Activated CD4-positive, alpha-beta T cell treated with anti-CD3 and anti-CD28 coated beads, Interleukin-2, amount 50 U/mL, for 4 hours (primary cell): ENCODE measurements around the gene NES.

ENCODE experiments used
- DNase-seq, 2 experiments: peaks; one replicate each; pipeline ENCODE4 v3.0.0-alpha.2; 2020

Gene NES

DNA sequence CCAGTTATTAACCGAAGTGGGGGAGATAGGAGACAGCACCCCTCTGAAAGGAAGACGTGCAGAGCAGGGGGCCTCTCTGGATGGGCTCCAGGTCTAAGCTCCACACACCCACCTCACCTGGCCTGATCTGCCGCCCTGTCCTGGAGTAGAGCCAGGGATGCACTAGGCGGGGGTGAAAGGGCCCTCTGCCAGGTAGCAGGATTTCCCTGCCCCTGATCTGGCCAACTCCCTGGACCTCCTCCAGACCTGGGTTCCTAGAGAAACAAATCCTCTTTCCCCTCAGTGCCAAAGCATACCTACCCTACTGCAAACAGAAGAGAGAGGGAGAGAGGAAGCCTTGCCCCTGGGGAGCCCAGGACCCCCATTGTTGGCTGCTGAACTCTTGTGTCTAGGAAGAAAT lies 26.1 kb upstream of the NES start:
- DNase-seq: no peak

DNA sequence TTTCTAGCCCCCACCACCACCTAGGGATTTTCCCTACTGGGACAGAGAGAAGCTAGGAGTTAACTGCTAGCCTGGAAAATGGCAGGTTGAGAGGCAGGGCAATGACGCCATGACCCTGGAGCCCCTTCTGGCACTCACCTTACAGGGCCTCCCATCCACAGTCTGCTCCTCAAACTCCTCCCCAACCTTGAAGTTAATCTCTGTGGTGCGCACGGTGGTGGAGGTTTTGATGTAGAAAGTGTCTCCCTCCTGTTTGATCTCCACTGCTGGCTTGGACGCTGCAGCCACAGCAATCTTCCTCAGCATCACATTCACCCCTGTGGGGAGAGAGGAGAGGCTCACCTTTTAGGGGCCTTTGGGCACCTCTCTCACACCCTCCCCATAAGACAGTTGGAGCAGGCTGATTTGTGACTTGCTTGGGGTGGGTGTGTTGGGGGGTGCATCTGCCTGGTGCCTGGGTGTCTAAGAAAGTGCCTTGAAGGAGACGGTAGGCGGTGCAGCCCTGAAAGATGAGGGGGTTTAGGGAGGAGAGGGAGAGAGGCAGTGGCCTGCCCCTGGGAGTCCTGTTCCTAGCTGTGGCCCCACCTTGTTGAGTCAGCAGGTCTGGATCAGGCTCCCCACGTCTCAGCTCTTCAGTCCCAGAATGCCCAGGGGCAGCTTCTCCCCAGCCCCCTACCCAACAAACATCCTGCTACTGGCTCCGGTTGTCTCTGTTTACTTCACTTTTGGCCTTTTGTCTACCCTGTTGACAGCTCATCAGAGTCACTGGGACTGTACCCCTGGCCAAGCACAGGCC lies 23.7 kb upstream of the NES start:
- DNase-seq: no peak

DNA sequence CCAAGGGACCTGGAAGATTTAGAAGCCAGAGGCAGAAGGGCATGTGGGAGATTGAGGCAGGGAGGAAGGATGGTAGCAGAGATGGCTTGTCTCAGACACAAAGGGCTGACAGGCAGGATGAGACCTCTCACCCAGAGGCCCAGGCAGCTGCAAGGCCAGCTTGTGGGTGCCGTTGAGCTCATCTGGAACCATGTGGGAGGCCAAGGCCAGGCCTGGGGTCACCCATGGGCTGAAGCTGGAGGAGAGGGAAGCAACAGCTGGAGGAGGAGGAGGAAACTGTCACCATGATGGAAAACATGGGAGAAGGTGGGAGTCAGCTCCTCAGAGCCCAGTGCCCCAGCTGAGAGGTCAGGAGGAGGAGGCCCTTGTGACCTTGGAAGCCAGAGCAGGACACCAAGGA lies 21.8 kb upstream of the NES start:
- DNase-seq: no peak

DNA sequence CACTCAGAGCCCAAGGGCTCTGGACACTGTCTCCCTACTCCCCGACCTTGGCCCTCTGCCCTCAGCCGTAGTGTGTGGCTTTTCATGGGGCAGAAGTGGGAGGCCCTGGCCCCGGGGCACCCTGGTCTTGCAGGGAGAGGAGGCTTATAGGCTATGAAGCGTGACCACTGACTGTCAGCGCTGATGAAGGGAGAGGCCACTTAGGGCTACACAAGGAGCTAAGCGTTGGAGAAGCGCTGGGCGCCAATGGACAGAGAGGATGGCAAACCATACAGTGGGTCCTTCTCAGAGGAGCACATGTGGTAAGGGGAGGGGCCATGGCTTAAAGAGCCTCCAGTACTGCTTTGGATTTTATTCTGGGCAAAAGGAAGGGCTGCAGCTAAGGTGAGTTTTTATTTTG lies 20.3 kb upstream of the NES start:
- no peak for DNase-seq

DNA sequence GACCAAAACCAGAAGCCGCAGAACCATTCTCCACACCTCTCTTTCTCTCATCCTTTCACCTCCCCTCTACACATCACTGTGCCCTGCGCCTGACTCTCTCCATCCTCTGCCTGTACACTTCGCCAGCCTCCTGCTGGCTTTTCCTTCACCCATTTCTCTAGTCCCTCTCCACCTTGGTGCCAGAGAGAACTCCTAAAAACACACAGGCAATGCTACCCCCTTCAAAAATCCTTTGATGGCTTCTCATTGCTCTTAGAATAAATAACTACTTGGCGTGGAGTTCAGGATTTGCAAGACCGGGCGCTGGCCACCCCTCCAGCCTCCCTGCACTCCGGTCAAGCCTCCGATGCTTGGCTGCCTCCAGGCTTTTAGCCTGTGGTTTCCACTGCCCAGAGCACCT lies 19.5 kb upstream of the NES start:
- DNase-seq: no peak

DNA sequence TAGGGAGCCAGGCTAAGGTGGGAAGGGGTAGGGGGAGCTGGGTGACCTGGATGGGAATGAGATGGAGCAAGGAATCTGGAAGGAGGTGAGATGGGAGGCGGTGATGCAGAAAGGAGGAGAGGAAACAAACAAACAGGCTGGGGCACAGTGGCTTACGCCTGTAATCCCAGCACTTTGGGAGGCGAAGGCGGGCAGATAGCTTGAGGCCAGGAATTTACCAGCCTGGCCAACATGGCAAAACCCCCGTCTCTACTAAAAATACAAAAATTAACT lies 17.4 kb upstream of the NES start:
- DNase-seq: no peak

DNA sequence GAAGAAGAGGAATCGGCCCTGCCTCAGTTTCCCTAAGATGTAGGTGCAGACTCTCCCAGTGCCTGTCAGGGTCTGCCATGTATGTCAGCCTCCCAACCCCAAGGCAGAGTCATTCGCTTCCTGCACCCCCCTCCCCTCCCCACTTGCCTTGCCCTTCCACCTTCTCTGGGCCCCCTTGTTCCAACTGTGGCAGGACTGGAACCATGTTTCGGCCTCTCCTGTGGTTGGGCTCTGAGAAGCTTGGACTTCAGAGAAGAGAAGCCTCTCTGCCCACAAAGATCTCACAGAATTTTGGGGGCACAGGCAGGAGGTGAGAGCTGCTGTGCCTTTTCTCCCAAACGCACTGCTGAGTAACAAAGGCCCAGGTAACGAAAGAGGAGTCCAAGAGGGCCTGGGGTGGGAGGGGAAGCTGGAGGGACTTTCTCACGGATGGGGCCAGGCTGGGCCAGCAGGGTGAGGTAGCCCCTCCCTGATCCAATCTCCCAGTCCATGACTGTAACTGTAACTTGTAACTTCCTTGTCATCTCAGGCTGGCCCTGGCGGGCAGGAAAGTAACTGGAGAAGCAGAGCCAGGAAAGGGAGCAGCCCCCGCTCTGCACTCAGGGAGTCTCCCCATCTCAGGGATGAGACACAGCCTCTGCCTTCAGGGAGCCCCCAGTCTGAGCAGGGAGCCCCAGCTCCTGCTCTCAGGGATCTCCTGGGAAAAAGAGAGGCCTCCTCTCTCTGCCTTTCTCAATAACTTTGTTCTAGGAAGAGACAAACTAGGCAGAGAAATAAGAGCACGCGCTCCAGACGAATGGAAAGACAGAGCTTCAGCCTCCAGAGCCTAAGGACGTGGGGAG lies 16.9 kb upstream of the NES start:
- DNase-seq: no peak

DNA sequence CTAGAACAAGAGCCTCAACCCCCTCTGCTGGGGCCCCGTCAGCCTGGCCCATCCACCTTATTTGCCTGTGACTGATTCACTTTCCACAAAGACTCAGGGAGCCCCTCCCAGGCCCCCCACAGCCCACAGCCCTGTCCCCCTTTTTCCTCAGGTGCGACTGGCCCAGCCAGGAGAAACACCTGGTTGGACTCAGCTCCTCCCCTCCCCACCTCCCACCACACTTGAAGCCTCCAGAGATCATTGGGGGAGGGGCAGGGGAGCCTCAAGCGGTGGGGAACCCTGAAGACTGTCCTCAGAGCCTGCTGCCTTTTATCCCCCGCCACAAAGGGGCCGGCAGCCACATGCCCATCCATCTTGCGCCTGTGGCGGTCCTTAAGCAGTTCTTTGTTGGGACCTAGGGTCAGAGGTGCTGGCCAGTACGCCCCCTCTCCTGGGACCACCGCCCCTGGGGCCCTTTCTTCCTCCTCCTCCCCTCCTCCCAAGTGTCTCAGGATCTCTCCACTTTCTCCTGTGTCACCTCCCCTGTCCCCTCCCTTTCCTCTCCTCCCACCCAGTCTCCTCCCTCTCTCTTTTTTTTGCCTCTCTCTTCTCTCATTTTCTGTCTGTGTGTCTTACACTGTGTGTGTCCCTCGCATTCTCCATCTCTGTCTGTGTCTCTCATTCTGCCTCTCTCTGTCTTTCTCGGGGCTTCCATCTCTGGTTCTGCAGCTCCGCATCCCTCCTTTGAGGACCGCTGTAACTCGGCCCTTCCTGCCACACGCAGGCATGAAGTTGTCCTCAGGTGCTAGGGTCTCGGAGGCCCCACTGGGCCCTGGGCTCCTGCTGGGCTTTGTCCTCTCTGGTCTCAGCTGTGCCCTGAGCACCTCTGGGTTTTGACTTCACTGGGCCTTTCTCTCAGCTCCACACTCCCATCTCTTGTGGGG lies 16.0 kb upstream of the NES start:
- no peak for DNase-seq

DNA sequence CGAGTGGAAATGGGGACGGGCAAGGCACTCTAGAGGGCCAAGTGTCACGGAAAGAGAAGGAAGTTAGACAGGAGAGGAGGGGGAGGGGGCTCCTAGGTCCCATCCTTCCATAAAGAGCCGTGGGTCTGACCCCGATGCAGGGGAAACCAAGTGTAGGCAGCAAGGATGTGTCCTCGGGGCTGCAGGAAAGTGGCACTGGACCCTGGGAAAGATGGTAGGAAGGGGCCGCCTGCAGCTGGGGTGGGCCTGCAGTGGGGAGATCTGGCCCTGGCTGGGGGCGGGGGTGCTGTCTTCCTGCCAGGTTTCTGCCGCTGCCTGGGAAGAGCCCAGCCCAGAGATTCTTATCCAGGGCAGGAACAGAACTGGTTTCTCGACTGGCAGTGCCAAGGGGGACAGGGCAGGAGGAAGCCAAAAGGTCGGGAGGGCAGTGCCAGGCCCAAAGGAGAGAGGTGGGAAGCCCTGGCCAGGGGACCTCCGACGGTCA lies 15.3 kb upstream of the NES start:
- no peak for DNase-seq

DNA sequence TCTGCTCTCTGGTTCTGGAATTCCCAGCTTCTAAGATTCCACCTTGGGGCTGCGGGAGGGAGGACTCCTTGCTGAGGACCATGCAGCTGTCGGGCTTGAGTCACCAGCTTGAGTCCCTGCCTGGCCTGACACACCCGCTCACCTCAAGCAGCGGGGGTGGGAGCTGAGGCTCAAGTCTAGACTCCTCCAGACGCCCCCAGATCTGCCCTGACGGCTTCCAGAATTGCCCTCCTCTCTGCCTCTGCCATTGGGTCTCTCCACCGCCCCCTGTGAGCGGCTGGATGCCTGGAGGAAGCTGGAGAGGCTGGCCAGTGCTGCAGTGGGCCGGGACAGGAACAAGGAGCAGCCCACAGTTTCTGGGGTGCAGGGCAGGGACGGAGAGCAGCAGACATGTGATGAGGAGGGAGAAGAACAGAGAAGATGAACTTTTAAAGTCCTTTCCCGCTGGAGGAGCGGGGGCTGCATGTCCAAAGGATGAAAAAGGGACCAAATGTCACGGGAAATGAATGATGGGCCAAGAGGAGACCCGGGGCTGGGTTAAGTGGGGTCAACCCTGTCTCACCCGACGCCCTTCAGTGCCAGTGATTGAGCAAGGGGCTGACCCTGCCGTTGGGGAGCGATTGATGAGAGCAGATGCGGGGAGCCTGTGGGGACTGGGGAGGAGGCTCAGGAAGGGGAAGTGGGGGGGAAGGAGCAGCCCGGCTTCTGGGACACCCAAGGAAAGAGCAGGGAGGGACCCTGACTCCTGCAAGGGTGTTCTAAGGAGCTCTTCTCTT lies 14.6 kb upstream of the NES start:
- no peak for DNase-seq

DNA sequence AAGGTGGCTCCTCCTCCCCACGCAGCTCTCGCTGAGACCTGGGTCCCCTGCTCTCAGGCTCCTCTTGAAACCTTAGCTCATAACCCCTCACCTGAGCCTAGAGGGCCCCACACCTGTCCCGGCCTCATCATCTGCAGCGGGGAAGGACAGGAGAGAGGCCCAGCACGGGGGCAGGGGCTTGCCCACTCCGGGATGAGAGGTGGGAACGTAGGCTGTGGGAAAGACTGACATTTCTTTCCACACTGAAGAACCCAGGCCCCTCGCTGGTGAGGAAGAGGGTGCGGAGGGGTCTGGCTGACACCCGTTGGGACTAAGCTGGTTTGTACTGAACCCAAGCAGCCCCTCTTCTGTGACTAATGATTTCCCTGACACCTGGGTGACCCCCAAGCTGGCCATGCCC lies 14.0 kb upstream of the NES start:
- no peak for DNase-seq

DNA sequence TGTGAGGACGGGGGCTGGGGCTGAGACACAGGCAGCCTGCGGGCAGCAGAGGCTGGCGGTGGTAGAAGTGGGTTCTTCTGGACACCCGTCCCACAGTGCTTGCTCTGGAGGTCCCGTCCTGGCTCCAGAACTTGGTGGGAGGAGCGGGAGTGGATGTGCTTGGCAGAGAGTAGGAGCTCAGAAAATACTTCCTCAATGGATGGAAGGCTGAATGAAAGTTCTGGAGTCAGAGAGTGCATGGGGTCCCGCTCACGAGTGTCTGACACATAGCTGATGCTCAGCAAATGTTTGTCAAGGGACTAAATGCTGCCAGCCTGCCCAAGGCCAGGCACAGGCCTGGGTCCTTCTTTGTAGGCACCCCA lies 13.4 kb upstream of the NES start:
- no peak for DNase-seq

DNA sequence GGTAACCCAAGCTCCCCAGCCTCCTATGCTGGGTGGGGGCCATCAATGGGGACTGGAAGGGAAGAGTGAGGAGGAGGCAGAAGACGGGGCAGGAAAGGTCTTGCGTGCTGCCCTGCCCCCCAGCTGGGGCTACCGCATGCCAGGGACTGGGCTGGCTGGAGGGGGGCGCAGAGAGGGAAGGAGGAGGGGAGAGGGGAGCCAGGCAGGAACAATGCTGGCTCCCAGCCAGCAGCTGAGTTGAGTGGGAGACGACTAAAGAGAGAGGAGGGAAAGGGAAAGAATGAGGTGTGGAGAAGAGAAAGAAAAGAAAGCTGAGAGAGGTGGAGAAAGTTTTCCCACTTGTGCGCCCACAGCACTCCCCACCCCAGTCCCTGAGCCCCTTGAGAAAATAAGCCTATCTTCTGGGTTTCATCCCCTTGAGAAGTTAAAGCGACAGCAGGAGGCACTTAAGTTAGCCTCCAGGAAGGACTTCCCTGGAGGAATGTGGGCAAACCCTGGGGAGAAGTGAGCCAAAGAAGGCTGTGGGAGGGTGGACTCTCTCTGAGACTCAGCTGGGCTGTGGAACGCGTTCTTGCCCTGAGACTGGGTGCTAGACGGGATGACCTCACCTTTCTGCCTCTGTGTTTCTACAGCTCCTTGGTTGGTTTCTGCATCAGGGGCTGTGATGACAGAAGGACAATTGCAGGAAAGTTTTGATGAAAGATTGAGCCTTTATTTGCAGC lies 12.9 kb upstream of the NES start:
- DNase-seq: no peak

DNA sequence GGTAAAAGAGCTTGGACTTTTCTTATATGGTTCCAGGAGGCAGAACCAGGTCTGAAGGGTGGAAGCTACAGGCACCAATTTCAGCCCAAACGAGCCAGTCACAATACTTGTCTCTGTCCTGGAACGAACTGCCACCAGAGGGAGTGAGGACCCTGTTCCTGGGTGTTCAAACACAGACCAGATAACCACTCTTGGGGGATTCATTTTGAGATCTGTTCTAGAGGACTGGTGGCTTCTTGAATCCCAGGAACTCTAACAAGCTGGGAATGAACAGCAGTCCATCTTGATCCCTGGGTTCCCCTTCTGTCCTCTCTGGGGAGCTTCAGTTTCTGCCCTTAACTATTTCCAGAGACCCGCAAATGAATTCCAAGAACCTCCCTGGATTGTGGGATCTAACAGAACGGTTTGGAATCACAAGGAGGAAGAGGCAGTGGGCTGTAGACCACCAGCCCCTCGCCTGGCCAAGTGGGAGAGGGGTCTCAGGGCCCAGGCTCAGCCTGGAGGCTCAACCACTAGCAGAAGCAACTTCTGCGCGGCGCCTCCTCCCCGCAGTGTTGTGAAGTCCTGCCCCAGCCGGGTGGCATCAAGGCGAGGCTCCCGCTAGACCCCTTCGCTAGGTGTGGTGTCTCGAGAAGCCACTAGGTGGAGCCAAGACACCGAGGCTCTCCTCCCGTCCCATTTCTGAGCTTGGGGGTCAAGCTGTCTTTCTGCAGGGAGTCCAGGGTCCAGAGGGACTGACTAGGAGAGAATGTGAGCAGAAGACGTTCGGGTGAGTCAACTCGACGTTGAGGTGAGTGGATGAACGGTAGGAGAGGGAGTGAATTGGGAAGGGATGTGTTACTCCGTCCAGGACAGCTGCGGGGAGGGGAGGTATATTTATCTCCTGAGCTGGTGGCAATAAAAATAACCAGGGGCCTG lies 12.1 kb upstream of the NES start:
- peak; percentile 71 to 72 for DNase-seq

DNA sequence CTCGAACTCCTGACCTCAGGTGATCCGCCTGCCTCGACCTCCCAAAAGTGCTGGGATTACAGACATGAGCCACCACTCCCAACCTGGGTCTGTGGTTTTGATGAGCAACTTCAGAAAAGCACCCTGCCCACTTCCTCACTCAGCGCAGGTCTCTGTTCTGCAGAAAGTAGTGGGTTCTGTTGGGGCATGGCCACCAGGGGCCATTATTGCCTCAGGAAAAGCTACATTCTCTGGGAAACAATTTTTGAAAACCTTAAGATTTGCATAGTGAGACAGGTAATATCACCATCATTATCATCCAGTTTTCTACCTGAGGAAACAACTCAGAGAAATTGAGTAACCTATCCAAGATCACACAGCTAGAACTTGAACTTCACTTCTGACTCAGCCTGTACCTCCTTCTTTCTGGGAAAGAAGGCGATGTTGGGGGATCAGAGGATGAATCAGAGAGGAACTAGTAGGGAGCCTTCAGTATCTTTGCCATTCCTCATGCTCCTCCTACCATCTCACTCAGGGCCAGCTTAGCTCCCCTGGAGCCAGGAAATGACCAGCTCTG lies 7.1 kb upstream of the NES start:
- DNase-seq: no peak

DNA sequence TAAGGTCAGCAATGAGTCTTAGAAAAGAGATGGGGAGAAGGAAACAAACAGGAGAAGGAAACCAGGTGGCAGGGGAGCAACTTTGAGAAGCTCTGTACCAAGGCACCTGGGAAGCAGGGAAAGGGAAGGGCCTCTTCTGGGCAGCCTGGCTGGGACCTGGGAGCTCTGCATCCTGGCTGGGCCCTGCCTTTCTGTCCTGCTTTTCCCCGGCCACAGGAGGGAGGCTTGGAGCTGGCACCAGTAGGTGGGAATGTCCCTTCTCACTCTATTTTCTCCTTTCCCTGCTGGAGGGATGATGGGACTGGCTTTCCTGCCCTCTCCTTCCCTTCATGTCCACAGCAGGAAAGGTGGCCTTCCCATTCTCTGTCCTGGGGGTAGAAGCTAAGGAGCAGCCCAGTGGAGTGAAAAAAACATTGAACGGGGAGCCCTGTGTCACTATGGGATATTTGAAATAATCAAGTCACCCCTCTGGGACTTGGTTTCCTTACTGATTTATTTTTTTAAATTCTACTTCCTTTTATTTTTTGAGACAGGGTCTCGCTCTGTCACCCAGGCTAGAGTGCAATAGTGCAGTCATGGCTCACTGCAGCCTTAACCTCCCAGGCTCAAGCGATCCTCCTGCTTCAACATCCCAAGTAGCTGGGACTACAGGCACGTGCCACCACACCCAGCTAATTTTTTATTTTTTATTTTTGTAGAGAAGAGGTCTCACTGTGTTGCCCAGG lies 5.1 kb upstream of the NES start:
- DNase-seq: no peak

DNA sequence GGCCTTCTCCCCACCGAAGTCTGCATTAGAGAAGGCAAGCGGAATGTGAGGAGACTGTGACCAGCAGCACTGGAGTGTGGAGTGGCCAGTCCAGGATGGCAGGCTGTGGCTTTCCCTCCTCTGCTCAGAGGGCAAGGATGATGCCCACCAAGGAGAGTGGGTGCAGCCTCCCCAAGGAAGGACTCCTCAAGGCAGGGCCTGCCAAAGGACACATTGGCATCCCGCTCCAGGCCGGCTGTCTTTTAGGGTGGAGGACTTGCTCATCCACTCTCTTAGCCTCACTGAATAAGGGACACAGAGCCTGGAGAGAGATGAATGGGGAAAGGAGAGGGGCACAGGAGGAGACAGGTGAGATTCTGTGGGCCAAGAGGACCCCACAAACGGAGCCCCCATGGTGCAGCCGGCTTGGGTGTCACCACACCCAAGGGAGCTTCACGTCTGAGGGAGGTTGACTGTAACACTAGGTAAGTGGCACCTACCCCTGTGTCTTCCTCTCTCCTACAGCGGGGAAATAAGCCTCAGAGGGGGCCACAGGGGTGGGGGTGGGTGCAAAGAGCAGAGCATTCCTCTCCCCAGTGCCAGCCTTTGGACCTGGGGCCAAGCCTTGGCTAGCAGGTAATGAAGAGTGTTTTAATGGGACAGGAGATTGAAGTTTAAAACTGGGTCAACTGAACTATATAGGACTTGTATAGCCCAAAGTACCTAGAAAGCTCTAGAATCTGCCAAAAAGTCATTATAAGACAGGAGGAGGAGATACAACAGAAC lies 4.2 kb upstream of the NES start:
- DNase-seq: no peak

DNA sequence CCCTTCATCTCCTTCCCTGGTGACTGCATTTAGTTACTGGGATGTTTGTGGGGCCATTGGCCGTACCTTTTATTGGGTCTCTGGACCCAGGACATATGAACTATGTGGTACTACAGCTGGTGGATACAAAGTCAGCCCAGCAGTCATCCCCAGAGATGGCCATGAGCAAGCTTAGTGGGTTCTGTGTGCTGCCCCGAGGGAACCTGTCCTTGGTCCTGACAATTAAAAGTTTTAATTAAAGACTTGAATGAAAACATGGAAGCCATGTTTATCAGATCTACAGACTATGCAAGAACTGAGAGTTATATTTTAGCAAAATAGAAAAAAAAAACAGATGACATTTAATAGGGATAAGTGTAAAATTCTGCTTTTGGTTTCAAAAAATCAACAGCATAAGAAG lies 2.8 kb upstream of the NES start:
- DNase-seq: no peak
